ENCODE data around the gene KRTAP10-9.

- TF ChIP-seq REST (IDR thresholded peaks at IDR 0.05; ENCODE audit: low read depth, low read length): no peak
- TF ChIP-seq TAF1 (IDR thresholded peaks at IDR 0.05; ENCODE audit: borderline replicate concordance, low read depth, low read length): no peak
- no peak for TF ChIP-seq TEAD4 (IDR thresholded peaks at IDR 0.05; ENCODE audit: borderline replicate concordance, insufficient read depth)
- TF ChIP-seq CHD2 (IDR thresholded peaks at IDR 0.05; ENCODE audit: low read length, partially characterized antibody): no peak
- no peak for TF ChIP-seq TCF12 (IDR thresholded peaks at IDR 0.05)
- no peak for TF ChIP-seq CTCF (IDR thresholded peaks at IDR 0.05)
- TF ChIP-seq NFIC (IDR thresholded peaks at IDR 0.05; ENCODE audit: borderline replicate concordance): no peak
- TF ChIP-seq RCOR1 (IDR thresholded peaks at IDR 0.05; ENCODE audit: low read length): no peak
- TF ChIP-seq USF2 (IDR thresholded peaks at IDR 0.05; ENCODE audit: borderline replicate concordance, low read depth, low read length): no peak
- no peak for TF ChIP-seq POLR2AphosphoS5 (IDR thresholded peaks at IDR 0.05; ENCODE audit: low read depth, low read length)
- TF ChIP-seq USF1 (IDR thresholded peaks at IDR 0.05; ENCODE audit: borderline replicate concordance, low read depth): no peak
- TF ChIP-seq EP300 (IDR thresholded peaks at IDR 0.05; ENCODE audit: borderline replicate concordance in 1 of 2, low read depth in 1 of 2, low read length in 1 of 2): no peak
- TF ChIP-seq GABPA (IDR thresholded peaks at IDR 0.05; ENCODE audit: low read depth): no peak
- no peak for TF ChIP-seq MAX (IDR thresholded peaks at IDR 0.05; ENCODE audit: low read depth)
These were observed 10.8 kb upstream of the KRTAP10-9 start for GRCh38 chr21:44615911-44616590.
